ENCODE data around the gene ARRDC3. TPM values are rescaled to one million over a fixed set of nuclear protein-coding genes. Genes with fewer than 3 reads are reported as not detected.
"Not testable (repeated sequence)": the region's sequence is repeated elsewhere in the genome, so short reads cannot be mapped to it uniquely, and the experiment has no call there.

The ARRDC3 gene
- total RNA-seq, 1 experiment from 2014 or later: 41.6 TPM

DNA sequence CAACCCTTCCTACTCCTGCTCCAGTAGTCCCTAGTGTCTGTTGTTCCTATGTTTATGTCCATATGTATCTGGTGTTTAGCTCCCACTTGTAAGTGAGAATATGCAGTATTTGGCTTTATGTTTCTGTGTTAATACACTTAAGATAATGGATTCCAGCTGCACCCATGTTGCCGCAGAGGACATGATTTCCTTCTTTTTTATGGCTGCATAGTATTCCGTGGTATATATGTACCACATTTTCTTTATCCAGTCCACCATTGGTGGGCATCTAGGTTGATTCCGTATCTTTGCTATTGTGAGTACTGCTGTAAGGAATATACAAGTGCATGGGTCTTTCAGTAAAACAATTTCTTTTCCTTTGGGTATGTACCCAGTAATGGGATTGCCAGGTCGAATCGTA is 5.2 kb upstream of the ARRDC3 start:
- H3K36me3 Mint-ChIP-seq (ENCODE audit: insufficient read depth, unreplicated experiment): no peaks in the 10 kb centered on the region
- H3K4me3 Mint-ChIP-seq (ENCODE audit: unreplicated experiment): no peak overlapping the region
- H3K9me3 Mint-ChIP-seq (ENCODE audit: unreplicated experiment): no peaks in the 10 kb centered on the region
- intact Hi-C loops (cut with micrococcal nuclease): no loop called here
- no peaks in the 10 kb centered on the region for H3K27me3 Mint-ChIP-seq (ENCODE audit: insufficient read depth, unreplicated experiment)
- no TSS peak for BruUV-seq (replicated peaks)
- TF ChIP-seq, protein P1, sequence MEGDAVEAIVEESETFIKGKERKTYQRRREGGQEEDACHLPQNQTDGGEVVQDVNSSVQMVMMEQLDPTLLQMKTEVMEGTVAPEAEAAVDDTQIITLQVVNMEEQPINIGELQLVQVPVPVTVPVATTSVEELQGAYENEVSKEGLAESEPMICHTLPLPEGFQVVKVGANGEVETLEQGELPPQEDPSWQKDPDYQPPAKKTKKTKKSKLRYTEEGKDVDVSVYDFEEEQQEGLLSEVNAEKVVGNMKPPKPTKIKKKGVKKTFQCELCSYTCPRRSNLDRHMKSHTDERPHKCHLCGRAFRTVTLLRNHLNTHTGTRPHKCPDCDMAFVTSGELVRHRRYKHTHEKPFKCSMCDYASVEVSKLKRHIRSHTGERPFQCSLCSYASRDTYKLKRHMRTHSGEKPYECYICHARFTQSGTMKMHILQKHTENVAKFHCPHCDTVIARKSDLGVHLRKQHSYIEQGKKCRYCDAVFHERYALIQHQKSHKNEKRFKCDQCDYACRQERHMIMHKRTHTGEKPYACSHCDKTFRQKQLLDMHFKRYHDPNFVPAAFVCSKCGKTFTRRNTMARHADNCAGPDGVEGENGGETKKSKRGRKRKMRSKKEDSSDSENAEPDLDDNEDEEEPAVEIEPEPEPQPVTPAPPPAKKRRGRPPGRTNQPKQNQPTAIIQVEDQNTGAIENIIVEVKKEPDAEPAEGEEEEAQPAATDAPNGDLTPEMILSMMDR (IDR thresholded peaks at IDR 0.05; ENCODE audit: unreplicated experiment): no peak
- CTCF ChIA-PET: interaction anchor here (0.6 to 7.8 kb wide), 7 partner anchors 17 to 524 kb away, joined by 3 to 175 read pairs (median 64); no protein-coding TSS in a partner anchor
- no peak overlapping the region for H3K27ac Mint-ChIP-seq (ENCODE audit: low read depth, unreplicated experiment)
- no peaks in the 10 kb centered on the region for H3K4me1 Mint-ChIP-seq (ENCODE audit: insufficient read depth, unreplicated experiment)
- POLR2A ChIA-PET: interaction anchor here (0.6 to 2.4 kb wide), 4 partner anchors 309 to 527 kb away, joined by 3 to 6 read pairs (median 4); no protein-coding TSS in a partner anchor
- DNase-seq (ENCODE audit: unreplicated experiment): no peak

DNA sequence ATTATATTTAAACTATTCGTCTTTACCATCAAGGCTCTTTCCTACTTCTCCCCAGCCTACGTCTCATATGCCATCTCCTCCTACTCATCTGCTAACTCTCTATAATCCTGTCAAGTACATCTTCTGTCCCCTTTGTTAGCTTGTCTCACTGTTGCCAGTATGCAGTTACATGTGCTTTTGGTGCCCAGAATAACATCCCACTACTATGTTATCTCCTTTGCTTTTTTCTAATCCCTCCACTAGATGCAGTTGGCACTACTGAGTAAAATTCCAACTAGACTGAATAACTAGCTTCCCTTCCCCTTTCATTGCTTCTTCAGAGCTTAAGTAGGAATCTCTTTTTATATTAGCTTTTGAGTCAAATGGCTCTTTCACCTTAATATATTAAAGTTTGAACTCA is 3.0 kb upstream of the ARRDC3 start:
- TF ChIP-seq, protein P1 (IDR thresholded peaks at IDR 0.05; ENCODE audit: unreplicated experiment): no peak
- ChIA-PET POLR2A (interaction anchor here (0.9 to 4.6 kb wide), 8 partner anchors 17 to 520 kb away, joined by 4 to 105 read pairs (median 20); no protein-coding TSS in a partner anchor), CTCF (interaction anchor here (0.6 to 7.8 kb wide), 32 partner anchors 10 to 607 kb away, joined by 3 to 175 read pairs (median 5); no protein-coding TSS in a partner anchor)
- peaks cover 7% of the 10 kb centered on the region for H3K36me3 Mint-ChIP-seq (ENCODE audit: insufficient read depth, unreplicated experiment)
- DNase-seq (ENCODE audit: unreplicated experiment): no peak
- intact Hi-C loops (cut with micrococcal nuclease): no loop called here
- H3K27me3 Mint-ChIP-seq (ENCODE audit: insufficient read depth, unreplicated experiment): no peaks in the 10 kb centered on the region
- no peak overlapping the region for H3K4me3 Mint-ChIP-seq (ENCODE audit: unreplicated experiment)
- H3K27ac Mint-ChIP-seq (ENCODE audit: low read depth, unreplicated experiment): no peak overlapping the region
- BruUV-seq (replicated peaks): no TSS peak
- H3K4me1 Mint-ChIP-seq (ENCODE audit: insufficient read depth, unreplicated experiment): no peaks in the 10 kb centered on the region
- H3K9me3 Mint-ChIP-seq (ENCODE audit: unreplicated experiment): no peaks in the 10 kb centered on the region

DNA sequence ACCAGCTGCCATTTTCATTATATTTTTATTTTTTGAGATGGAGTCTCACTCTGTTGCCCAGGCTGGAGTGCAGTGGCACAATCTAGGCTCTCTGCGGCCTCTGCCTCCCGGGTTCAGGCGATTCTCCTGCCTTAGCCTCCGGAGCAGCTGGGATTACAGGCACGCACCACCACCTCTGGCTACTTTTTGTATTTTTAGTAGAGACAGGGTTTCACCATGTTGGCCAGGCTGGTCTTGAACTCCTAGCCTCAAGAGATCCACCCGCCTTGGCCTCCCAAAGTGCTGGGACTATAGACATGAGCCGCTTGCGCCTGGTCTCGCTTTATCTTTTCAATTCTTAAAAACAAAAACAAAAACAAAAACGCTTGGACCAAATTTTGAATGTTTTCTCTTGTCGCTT is 2.5 kb upstream of the ARRDC3 start:
- H3K4me3 Mint-ChIP-seq (ENCODE audit: unreplicated experiment); H3K9me3 Mint-ChIP-seq (ENCODE audit: unreplicated experiment); H3K27me3 Mint-ChIP-seq (ENCODE audit: insufficient read depth, unreplicated experiment); H3K4me1 Mint-ChIP-seq (ENCODE audit: insufficient read depth, unreplicated experiment); DNase-seq (ENCODE audit: unreplicated experiment); H3K27ac Mint-ChIP-seq (ENCODE audit: low read depth, unreplicated experiment); BruUV-seq (replicated peaks); H3K36me3 Mint-ChIP-seq (ENCODE audit: insufficient read depth, unreplicated experiment): not testable (repeated sequence)
- intact Hi-C loops (cut with micrococcal nuclease): loop anchor here (1.0 to 2.0 kb wide), 4 partner anchors 33 to 519 kb away; no protein-coding TSS in a partner anchor
- POLR2A ChIA-PET: interaction anchor here (0.6 to 4.6 kb wide), 22 partner anchors 8 to 524 kb away, joined by 3 to 105 read pairs (median 17); no protein-coding TSS in a partner anchor
- CTCF ChIA-PET: interaction anchor here (0.6 to 7.8 kb wide), 52 partner anchors 8 to 606 kb away, joined by 3 to 175 read pairs (median 5); no protein-coding TSS in a partner anchor

DNA sequence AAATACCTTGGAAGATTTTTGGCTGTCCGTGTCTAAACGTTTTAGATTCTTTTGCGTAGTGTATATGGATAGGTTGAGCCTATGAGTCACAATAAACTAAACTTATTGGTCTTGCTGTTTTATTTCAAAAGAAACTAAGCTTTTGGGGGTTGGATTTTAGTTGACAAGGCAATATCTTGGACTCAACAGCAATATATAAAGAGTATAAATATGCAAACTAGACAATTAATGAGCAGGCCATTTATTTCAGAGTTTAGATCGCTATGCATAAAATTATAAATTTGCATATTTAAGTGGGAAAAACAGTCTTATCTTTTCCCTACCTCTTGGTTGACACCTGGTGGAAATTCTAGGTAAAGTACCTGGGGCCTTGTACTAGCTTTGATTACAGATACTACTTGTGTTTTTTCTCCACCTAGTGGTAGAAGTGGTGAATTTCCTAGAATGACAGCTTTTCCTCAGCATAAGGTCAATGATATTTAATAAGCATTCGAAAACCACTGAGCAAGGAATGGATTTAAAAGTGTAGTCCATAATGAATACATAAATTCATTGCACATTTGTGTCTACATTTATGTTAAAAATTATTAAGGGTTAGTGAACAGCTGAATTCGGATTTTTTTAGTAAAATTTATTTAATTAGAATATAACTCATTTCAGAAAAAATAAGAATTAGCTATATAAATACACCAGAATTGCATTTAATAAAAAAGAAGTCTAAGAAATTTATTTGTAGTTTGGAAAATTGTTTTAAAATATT is 1.7 kb upstream of the ARRDC3 start:
- H3K9me3 Mint-ChIP-seq (ENCODE audit: unreplicated experiment): no peaks in the 10 kb centered on the region
- no peaks in the 10 kb centered on the region for H3K27me3 Mint-ChIP-seq (ENCODE audit: insufficient read depth, unreplicated experiment)
- ChIA-PET CTCF (interaction anchor here (0.6 to 7.8 kb wide), 66 partner anchors 8 to 1912 kb away, joined by 3 to 175 read pairs (median 4); no protein-coding TSS in a partner anchor), POLR2A (interaction anchor here (0.6 to 4.6 kb wide), 33 partner anchors 9 to 592 kb away, joined by 3 to 105 read pairs (median 13); no protein-coding TSS in a partner anchor)
- no peaks in the 10 kb centered on the region for H3K4me1 Mint-ChIP-seq (ENCODE audit: insufficient read depth, unreplicated experiment)
- intact Hi-C loops (cut with micrococcal nuclease): loop anchor here (1.0 to 2.0 kb wide), 6 partner anchors 34 to 519 kb away; no protein-coding TSS in a partner anchor
- H3K27ac Mint-ChIP-seq (ENCODE audit: low read depth, unreplicated experiment): peak overlapping the region; percentile 99
- TF ChIP-seq, protein P1 (IDR thresholded peaks at IDR 0.05; ENCODE audit: unreplicated experiment): peak; percentile 80
- DNase-seq (ENCODE audit: unreplicated experiment): peak; percentile 92
- peak overlapping the region; percentile 80 for H3K4me3 Mint-ChIP-seq (ENCODE audit: unreplicated experiment)
- no TSS peak for BruUV-seq (replicated peaks)
- peaks cover 7% of the 10 kb centered on the region for H3K36me3 Mint-ChIP-seq (ENCODE audit: insufficient read depth, unreplicated experiment)

All from MCF 10A (cell line).